ENCODE data around the gene PHAF1. TPM values are rescaled to one million over a fixed set of nuclear protein-coding genes. Genes with fewer than 3 reads are reported as not detected.

PHAF1 gene
- total RNA-seq, 2 donors from 2014 or later, result 18.8 to 19.6 TPM

- peaks cover 44% of the 10 kb centered on the region for H3K36me3 ChIP-seq (ENCODE audit: control insufficient read depth, insufficient read depth, low read length)
- no peaks in the 10 kb centered on the region for H3K27me3 ChIP-seq (ENCODE audit: control insufficient read depth, insufficient read depth, low read length, poor library complexity, severe bottlenecking)
- no peaks in the 10 kb centered on the region for H3K9me3 ChIP-seq (ENCODE audit: control insufficient read depth, low read length)
- H3K4me3 Mint-ChIP-seq, result no peak overlapping the region
- no peak overlapping the region for H3K9ac ChIP-seq (ENCODE audit: extremely low read depth, low read length, poor library complexity, severe bottlenecking)
- no peaks in the 10 kb centered on the region for H3K9me3 Mint-ChIP-seq
- H3K4me3 ChIP-seq (ENCODE audit: low read length), result no peak overlapping the region
- no peak overlapping the region for H3K27ac Mint-ChIP-seq
- H3K27me3 Mint-ChIP-seq (ENCODE audit: insufficient read depth), result no peaks in the 10 kb centered on the region
- DNase-seq, result no peak
- H3K27ac ChIP-seq (ENCODE audit: low read depth, low read length), result no peak overlapping the region
- TF ChIP-seq CTCF (conservative IDR thresholded peaks at IDR 0.05), result no peak
- no peaks in the 10 kb centered on the region for H3K4me1 Mint-ChIP-seq
- peaks cover 30% of the 10 kb centered on the region for H3K36me3 Mint-ChIP-seq (ENCODE audit: low read depth)
- H3K4me1 ChIP-seq (ENCODE audit: control insufficient read depth, insufficient read depth, low read length), result no peaks in the 10 kb centered on the region
- WGBS, 2 experiments (ENCODE audit: insufficient coverage in 1 of 2, insufficient read length in 1 of 2), result 97 to 100% methylated on average over 2 to 4 of the region's 4 CpGs
Observed at GRCh38 chr16:67101311-67102082, 8.2 kb upstream of the PHAF1 start.

DNA sequence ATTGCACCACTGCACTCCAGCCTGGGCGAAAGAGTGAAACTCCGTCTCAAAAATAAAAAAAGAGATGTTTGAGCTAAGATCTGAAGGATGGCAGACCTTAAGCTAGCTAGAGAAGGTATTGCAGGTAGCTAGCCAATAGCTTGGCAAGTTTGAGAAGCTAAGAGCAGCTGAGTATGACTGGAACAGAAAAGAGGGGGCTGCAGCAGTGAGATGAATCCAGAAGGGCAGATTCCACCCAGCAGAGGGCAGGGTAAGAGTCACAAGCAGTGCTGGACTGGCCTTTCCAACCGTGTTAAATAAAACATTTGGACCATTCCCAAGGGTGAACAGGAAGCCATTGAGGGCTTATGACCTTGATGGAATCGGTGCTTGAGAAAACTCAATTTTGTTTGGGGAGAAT lies 5.7 kb upstream of the PHAF1 start:
- H3K9ac ChIP-seq (ENCODE audit: extremely low read depth, low read length, poor library complexity, severe bottlenecking), result no peak overlapping the region
- H3K4me3 ChIP-seq (ENCODE audit: low read length), result no peak overlapping the region
- TF ChIP-seq CTCF (conservative IDR thresholded peaks at IDR 0.05), result peak; percentile 83
- peak; percentile 83 for DNase-seq
- peaks cover 26% of the 10 kb centered on the region for H3K36me3 Mint-ChIP-seq (ENCODE audit: low read depth)
- H3K9me3 ChIP-seq (ENCODE audit: control insufficient read depth, low read length), result no peaks in the 10 kb centered on the region
- 77 to 82% methylated on average over 4 of the region's 4 CpGs for WGBS, 2 experiments (ENCODE audit: insufficient coverage in 1 of 2, insufficient read length in 1 of 2)
- H3K4me1 Mint-ChIP-seq, result peaks cover 4% of the 10 kb centered on the region
- peaks cover 3% of the 10 kb centered on the region for H3K4me1 ChIP-seq (ENCODE audit: control insufficient read depth, insufficient read depth, low read length)
- H3K27ac ChIP-seq (ENCODE audit: low read depth, low read length), result no peak overlapping the region
- no peak overlapping the region for H3K4me3 Mint-ChIP-seq
- no peaks in the 10 kb centered on the region for H3K27me3 Mint-ChIP-seq (ENCODE audit: insufficient read depth)
- H3K27ac Mint-ChIP-seq, result peak overlapping the region; percentile 77
- H3K27me3 ChIP-seq (ENCODE audit: control insufficient read depth, insufficient read depth, low read length, poor library complexity, severe bottlenecking), result no peaks in the 10 kb centered on the region
- peaks cover 2% of the 10 kb centered on the region for H3K9me3 Mint-ChIP-seq
- peaks cover 29% of the 10 kb centered on the region for H3K36me3 ChIP-seq (ENCODE audit: control insufficient read depth, insufficient read depth, low read length)

DNA sequence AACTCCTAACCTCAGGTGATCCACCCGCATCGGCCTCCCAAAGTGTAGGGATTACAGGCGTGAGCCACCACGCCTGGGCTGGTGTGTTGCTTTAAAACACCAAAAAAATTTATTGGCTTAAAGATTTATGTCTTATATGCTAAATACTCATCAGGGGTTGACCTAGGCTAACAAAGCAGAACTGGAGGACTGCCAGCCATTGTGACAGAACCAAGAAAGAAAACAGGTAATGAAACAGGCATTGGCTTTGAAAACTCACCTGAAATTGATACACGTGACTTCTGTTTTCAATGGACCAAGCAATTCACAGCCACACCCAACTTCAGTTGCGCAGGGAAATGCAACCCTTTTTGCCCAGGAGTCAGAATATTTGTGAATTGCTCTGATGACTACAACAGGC lies 4.9 kb upstream of the PHAF1 start:
- no peak for TF ChIP-seq CTCF (conservative IDR thresholded peaks at IDR 0.05)
- Mint-ChIP-seq H3K4me3 (no peak overlapping the region), H3K27ac (no peak overlapping the region), H3K27me3 (ENCODE audit: insufficient read depth) (no peaks in the 10 kb centered on the region), H3K36me3 (ENCODE audit: low read depth) (peaks cover 22% of the 10 kb centered on the region), H3K9me3 (peaks cover 2% of the 10 kb centered on the region), H3K4me1 (peaks cover 9% of the 10 kb centered on the region)
- H3K27ac ChIP-seq (ENCODE audit: low read depth, low read length), result no peak overlapping the region
- peaks cover 21% of the 10 kb centered on the region for H3K36me3 ChIP-seq (ENCODE audit: control insufficient read depth, insufficient read depth, low read length)
- H3K4me3 ChIP-seq (ENCODE audit: low read length), result no peak overlapping the region
- DNase-seq, result no peak
- WGBS, 2 experiments (ENCODE audit: insufficient coverage in 1 of 2, insufficient read length in 1 of 2), result 86 to 93% methylated on average over 3 to 6 of the region's 6 CpGs
- H3K27me3 ChIP-seq (ENCODE audit: control insufficient read depth, insufficient read depth, low read length, poor library complexity, severe bottlenecking), result no peaks in the 10 kb centered on the region
- no peaks in the 10 kb centered on the region for H3K9me3 ChIP-seq (ENCODE audit: control insufficient read depth, low read length)
- H3K9ac ChIP-seq (ENCODE audit: extremely low read depth, low read length, poor library complexity, severe bottlenecking), result no peak overlapping the region
- H3K4me1 ChIP-seq (ENCODE audit: control insufficient read depth, insufficient read depth, low read length), result peaks cover 4% of the 10 kb centered on the region

All from endodermal cell (in vitro differentiated cells).